Loucy (cell line): ENCODE results near the gene SLC17A8.

Experiments used
- H2AFZ ChIP-seq: fragments of 200-600 bp; sonication (generic); 2 replicates; pipeline ENCODE4 v1.6.0; 2016; ENCODE audit warnings: antibody characterized with exemption, mild to moderate bottlenecking, low read length, moderate library complexity
- H3F3A ChIP-seq: fragments of 200-600 bp; 2 replicates; pipeline ENCODE4 v1.6.0; 2016; ENCODE audit warnings: antibody characterized with exemption, low read depth, mild to moderate bottlenecking
- H3K27me3 ChIP-seq: fragments of 200-600 bp; sonication (generic); 2 replicates; pipeline ENCODE4 v1.6.1; 2014; ENCODE audit warnings: low read length, mild to moderate bottlenecking; ENCODE audit not compliant: insufficient read depth, poor library complexity, severe bottlenecking
- H3K36me3 ChIP-seq: fragments of 200-600 bp; sonication (generic); 2 replicates; pipeline ENCODE4 v1.6.1; 2016; ENCODE audit warnings: low read length; ENCODE audit not compliant: insufficient read depth
- H3K4me1 ChIP-seq: fragments of 200-600 bp; sonication (generic); 2 replicates; pipeline ENCODE4 v1.5.1; 2014; ENCODE audit warnings: low read length, mild to moderate bottlenecking; ENCODE audit not compliant: insufficient read depth, poor library complexity, severe bottlenecking
- H3K4me2 ChIP-seq: fragments of 200-600 bp; sonication (generic); 2 replicates; pipeline ENCODE4 v1.6.0; 2014; ENCODE audit warnings: antibody characterized with exemption, low read length, low read depth, mild to moderate bottlenecking; ENCODE audit not compliant: poor library complexity, severe bottlenecking
- H3K4me3 ChIP-seq: fragments of 200-600 bp; sonication (generic); 2 replicates; pipeline ENCODE4 v1.5.1; 2014; ENCODE audit warnings: low read length, mild to moderate bottlenecking, mixed read lengths; ENCODE audit not compliant: poor library complexity, severe bottlenecking
- H3K79me2 ChIP-seq: fragments of 200-600 bp; sonication (generic); 2 replicates; pipeline ENCODE4 v1.6.1; 2014; ENCODE audit warnings: low read length; ENCODE audit not compliant: insufficient read depth
- H3K9ac ChIP-seq: fragments of 200-600 bp; sonication (generic); 2 replicates; pipeline ENCODE4 v1.6.0; 2014; ENCODE audit warnings: mild to moderate bottlenecking, low read depth, low read length, moderate library complexity; ENCODE audit not compliant: poor library complexity, severe bottlenecking
- H3K9me2 ChIP-seq: fragments of 200-600 bp; sonication (generic); replicated peaks from 2 replicates; pipeline ENCODE4 v1.6.1; 2016; ENCODE audit warnings: low read depth, low read length, mixed read lengths
- H3K9me3 ChIP-seq: fragments of 200-600 bp; sonication (generic); 2 replicates; pipeline ENCODE4 v1.6.1; 2014; ENCODE audit warnings: mild to moderate bottlenecking, antibody characterized with exemption, low read length, low read depth; ENCODE audit not compliant: insufficient read depth
- H4K20me1 ChIP-seq: fragments of 200-600 bp; sonication (generic); 2 replicates; pipeline ENCODE4 v1.6.0; 2014; ENCODE audit warnings: antibody characterized with exemption, low read length, mild to moderate bottlenecking; ENCODE audit not compliant: insufficient read depth, poor library complexity, severe bottlenecking
- EZH2phosphoT487 ChIP-seq: fragments of 200-600 bp; IDR thresholded peaks from 2 replicates; pipeline ENCODE4 v1.6.1; 2018; ENCODE audit warnings: antibody characterized with exemption, mild to moderate bottlenecking, moderate library complexity, borderline replicate concordance
- TF ChIP-seq, protein P1 (sequence below): fragments of 200-600 bp; sonication (generic); conservative IDR thresholded peaks from 2 replicates; pipeline ENCODE4 v1.5.1; 2014; ENCODE audit warnings: mild to moderate bottlenecking, antibody characterized with exemption, low read length

Gene SLC17A8

DNA sequence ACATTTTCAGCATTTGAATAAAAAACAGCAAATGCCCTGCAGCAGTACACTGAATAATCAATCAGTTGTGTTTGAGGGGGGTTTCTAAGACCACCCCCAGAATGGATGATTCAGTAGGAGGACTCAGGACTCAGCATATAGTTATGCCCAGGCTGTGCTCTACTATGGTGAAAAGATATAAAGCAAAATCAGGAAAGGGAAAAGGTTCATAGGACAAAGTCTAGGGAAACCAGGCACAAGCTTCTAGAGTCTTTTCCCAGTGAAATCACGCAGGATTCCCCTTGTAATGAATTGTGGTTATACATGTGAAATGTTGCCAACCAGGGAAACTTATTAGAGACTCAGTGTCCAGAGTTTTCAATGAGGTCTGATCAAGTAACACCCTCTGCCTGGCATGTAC lies 25.0 kb upstream of the SLC17A8 start:
- Histone ChIP-seq H3K4me3 (no peak overlapping the region), H3K27me3 (no peaks in the 10 kb centered on the region), H4K20me1 (no peaks in the 10 kb centered on the region), H3K9ac (no peak overlapping the region), H3K79me2 (no peaks in the 10 kb centered on the region), H3K9me2 (no peaks in the 10 kb centered on the region), H3K9me3 (no peaks in the 10 kb centered on the region), H3K4me1 (no peaks in the 10 kb centered on the region), H3K4me2 (no peak overlapping the region), H3F3A (no peaks in the 10 kb centered on the region), H2AFZ (no peak overlapping the region), H3K36me3 (peaks cover 86% of the 10 kb centered on the region)
- no peak for TF ChIP-seq EZH2phosphoT487
- TF ChIP-seq, protein P1, sequence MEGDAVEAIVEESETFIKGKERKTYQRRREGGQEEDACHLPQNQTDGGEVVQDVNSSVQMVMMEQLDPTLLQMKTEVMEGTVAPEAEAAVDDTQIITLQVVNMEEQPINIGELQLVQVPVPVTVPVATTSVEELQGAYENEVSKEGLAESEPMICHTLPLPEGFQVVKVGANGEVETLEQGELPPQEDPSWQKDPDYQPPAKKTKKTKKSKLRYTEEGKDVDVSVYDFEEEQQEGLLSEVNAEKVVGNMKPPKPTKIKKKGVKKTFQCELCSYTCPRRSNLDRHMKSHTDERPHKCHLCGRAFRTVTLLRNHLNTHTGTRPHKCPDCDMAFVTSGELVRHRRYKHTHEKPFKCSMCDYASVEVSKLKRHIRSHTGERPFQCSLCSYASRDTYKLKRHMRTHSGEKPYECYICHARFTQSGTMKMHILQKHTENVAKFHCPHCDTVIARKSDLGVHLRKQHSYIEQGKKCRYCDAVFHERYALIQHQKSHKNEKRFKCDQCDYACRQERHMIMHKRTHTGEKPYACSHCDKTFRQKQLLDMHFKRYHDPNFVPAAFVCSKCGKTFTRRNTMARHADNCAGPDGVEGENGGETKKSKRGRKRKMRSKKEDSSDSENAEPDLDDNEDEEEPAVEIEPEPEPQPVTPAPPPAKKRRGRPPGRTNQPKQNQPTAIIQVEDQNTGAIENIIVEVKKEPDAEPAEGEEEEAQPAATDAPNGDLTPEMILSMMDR = no peak

DNA sequence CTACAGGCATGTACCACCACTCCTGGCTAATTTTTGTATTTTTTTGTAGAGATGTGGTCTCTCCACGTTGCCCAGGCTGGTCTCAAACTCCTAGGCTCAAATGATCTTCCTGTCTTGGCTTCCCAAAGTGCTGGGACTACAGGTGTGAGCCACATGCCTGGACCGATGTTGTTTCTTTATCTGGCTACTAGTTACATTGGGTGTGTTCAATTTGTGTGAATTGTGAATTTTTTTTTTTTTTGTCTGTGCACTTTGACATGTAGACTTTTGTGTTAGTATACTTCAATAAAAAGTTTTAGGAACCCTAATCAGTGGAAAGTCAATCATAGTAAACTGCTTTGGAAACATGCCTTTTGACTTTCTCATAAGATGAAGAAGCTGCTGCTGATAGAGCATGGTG lies 24.0 kb upstream of the SLC17A8 start:
- Histone ChIP-seq H3K4me2 (no peak overlapping the region), H3K4me1 (no peaks in the 10 kb centered on the region), H3K36me3 (peaks cover 88% of the 10 kb centered on the region), H3K9me2 (no peaks in the 10 kb centered on the region), H3K4me3 (no peak overlapping the region), H3K79me2 (no peaks in the 10 kb centered on the region), H2AFZ (no peak overlapping the region), H3K9me3 (no peaks in the 10 kb centered on the region), H3K27me3 (no peaks in the 10 kb centered on the region), H4K20me1 (no peaks in the 10 kb centered on the region), H3F3A (no peaks in the 10 kb centered on the region), H3K9ac (no peak overlapping the region)
- TF ChIP-seq, protein P1 = no peak
- no peak for TF ChIP-seq EZH2phosphoT487

DNA sequence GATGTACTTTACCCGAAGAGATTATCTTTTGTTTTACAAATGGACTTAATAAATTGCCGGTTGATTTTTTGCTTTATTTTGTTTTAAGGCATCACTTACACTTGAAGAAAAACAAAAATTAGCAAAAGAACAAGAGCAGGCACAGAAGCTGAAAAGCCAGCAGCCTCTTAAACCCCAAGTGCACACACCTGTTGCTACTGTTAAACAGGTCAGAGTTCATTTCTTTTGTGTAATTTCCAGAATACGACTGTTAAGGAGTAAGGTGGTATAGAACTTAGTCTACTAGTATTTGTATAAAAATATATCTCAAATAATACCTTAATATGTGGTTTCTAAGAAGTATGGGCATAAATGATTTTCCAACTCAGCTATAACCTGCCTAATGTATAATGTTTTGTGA lies 19.6 kb upstream of the SLC17A8 start:
- H3F3A ChIP-seq = no peaks in the 10 kb centered on the region
- H2AFZ ChIP-seq = no peak overlapping the region
- no peak overlapping the region for H3K4me3 ChIP-seq
- no peaks in the 10 kb centered on the region for H3K9me2 ChIP-seq
- no peaks in the 10 kb centered on the region for H3K9me3 ChIP-seq
- H3K36me3 ChIP-seq = peaks cover 69% of the 10 kb centered on the region
- H3K79me2 ChIP-seq = no peaks in the 10 kb centered on the region
- H3K4me2 ChIP-seq = no peak overlapping the region
- H3K9ac ChIP-seq = no peak overlapping the region
- no peaks in the 10 kb centered on the region for H3K4me1 ChIP-seq
- H3K27me3 ChIP-seq = no peaks in the 10 kb centered on the region
- TF ChIP-seq, protein P1 = no peak
- no peak for TF ChIP-seq EZH2phosphoT487
- no peaks in the 10 kb centered on the region for H4K20me1 ChIP-seq
